ENCODE data around the gene UTF1.

UTF1 gene

GRCh38 chr10:133266056-133266795, 36.2 kb downstream of the UTF1 start:
- DNase-seq = no peak

- DNase-seq = no peak
These were observed 37.3 kb downstream of the UTF1 start for GRCh38 chr10:133267293-133267692.

- DNase-seq = no peak
These were observed 37.8 kb downstream of the UTF1 start for GRCh38 chr10:133267829-133268228.

- no peak for DNase-seq
These were observed 38.5 kb downstream of the UTF1 start for GRCh38 chr10:133268532-133268931.

- DNase-seq = no peak
These were observed 39.4 kb downstream of the UTF1 start for GRCh38 chr10:133269367-133269766.

GRCh38 chr10:133270204-133270603, 40.2 kb downstream of the UTF1 start:
- DNase-seq = no peak

GRCh38 chr10:133270773-133271297, 40.8 kb downstream of the UTF1 start:
- no peak for DNase-seq

- DNase-seq = no peak
These were observed 41.7 kb downstream of the UTF1 start for GRCh38 chr10:133271521-133272300.

- no peak for DNase-seq
These were observed 42.4 kb downstream of the UTF1 start for GRCh38 chr10:133272301-133272963.

GRCh38 chr10:133272964-133273420, 43.0 kb downstream of the UTF1 start:
- no peak for DNase-seq

- no peak for DNase-seq
These were observed 43.6 kb downstream of the UTF1 start for GRCh38 chr10:133273534-133274143.

- no peak for DNase-seq
These were observed 45.0 kb downstream of the UTF1 start for GRCh38 chr10:133274751-133275683.

GRCh38 chr10:133275684-133276092, 45.7 kb downstream of the UTF1 start:
- DNase-seq = no peak

- no peak for DNase-seq
These were observed 46.0 kb downstream of the UTF1 start for GRCh38 chr10:133276100-133276434.

- DNase-seq = no peak
These were observed 46.6 kb downstream of the UTF1 start, which contains the start of gene ADAM8 for GRCh38 chr10:133276435-133277201. Gene ADAM8 (minus strand): TSS chr10:133276868. CDS start chr10:133276817, 51 bp downstream.

- no peak for DNase-seq
These were observed 47.4 kb downstream of the UTF1 start for GRCh38 chr10:133277277-133277992.

- DNase-seq = no peak
These were observed 48.1 kb downstream of the UTF1 start for GRCh38 chr10:133277993-133278576.

GRCh38 chr10:133278577-133279265, 48.7 kb downstream of the UTF1 start:
- peak; percentile 36 for DNase-seq

All from fibroblast of skin of right biceps (primary cell).